Measurements from ENCODE around the gene ENG.
A peak's percentile ranks its signal among the peaks of the same experiment; 100 is the strongest.
"Not testable (repeated sequence)": the region's sequence is repeated elsewhere in the genome, so short reads cannot be mapped to it uniquely, and the experiment has no call there.

ENG gene

DNA sequence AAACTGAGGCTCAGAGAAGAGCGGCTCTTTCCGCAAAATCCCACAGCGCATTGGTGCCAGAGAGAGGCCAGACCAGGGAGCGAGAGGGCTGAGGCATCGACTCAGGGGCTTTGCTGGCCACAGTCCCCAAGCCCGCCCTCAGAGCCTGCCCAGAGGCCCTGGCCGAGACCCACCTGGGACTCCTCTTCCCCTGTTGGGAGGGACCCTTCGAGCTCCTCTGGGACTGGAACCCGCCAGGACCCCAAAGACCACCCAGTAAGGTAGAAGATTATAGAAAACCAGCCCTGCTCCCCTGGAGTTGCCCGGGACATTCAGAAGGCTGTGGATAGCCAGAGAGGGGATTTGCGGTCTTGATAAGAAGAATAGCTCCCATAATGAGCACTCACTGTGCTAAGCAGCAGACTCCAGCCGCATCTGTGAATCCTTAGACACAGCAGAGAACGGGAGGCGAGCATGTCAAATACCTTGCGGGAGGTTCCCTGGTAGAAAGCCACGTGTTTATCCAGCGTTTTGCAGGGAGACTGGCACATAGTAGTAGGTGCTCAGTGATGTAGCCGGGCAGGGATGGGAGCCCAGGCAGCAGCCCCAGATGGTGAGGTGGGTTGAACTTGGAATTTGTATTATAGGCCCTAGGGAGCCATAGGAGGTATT, 23.7 kb upstream of the ENG start:
- DNase-seq: no peak

DNA sequence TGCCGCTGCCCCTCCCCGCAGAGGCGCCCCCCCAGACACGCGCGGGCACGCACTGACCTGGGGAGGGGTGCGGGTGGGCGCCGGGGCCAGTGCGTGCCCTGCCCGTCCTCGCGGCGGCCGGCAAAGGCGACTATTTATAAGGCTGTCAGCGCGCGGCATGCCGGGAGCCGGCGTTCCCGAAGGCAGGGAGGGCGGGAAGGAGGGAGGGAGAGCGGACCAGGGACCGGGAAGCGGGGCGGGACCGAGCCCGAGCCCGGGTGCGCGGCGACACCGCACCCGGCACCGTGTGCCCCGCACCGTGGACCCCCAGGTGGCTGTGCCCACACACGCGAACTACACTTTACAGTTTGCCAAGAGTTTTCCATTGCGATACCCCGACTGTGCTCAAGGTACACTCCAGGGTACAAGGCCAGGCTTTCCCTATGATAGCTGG, 23.1 kb upstream of the ENG start, which contains the start of gene AK1:
Gene AK1 (minus strand): TSS at position 110 of the 433 bp plus-strand sequence. CDS start 3,058 bp downstream, outside the sequence.
- peak; percentile 59 for DNase-seq

DNA sequence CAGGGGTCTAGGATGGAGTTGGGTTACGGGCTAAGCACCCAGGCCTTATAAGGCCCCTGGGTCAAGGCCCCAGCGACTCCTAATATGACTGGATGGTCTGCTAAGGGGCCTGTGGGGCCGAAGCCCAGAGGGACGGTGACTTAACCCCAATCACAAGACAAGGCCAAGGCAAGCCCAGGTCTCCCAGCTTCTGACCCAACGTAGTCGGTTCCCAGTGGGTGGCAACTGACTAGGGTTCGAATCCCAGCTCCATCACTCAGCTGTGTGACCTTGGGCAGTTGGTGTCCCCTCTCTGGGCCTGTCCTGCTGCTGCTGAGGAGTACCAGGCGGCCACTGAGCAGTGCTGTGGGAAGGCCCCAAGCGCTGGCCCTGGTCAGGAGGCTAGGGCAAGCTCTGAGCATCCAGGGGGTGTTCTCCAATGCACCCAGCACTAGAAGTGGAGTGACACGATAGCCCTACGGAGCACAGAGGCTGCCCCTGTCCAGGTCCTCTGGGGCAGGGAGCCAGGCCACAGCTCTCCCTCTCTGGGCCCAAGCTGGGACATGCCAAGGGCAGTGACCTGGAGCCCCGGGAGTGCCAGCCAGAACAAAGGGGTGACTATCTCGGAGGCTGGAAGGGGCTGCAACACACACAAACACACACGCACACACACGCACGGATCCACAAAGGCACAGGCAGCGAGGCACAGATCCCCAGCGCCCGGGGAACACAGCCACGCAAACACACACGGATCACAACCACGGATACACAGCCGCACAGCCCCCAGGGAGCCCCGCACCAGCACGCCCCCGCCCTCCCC, 22.5 kb upstream of the ENG start:
- DNase-seq: no peak

DNA sequence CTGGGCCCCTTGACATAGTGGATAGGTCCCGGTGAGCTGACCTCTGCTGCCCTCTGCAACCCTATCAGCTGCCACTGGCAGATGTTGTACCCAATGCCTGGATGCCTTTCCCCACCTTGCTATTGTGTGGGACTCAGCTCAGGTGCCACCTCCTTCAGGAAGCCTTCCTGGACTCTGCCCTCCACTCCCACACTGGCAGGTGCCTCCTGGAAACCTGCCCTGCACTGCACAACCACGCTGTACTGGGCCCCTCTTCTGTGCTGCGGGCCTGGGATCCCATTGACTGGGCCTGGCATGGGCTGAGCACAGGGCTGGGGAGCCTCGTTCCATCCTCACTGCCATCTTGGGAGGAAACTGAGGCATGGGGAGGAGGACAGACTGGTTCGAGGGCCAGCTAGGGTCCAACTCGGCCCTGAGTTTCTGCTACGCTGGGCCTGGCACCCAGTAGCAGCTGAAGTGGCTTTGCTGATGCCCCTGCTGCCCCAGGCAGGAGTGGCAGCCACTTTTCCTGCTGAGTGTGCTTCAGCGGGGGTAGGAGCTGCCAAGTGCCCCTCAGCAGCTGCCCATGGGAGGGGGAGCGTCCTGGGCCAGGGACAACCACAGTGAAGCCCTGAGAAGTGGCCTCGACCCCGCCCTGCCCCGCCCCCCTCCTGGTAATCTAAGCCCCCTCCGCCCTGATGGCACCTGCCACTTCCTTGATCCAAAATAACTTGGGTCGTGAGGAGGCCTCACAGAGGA, 21.7 kb upstream of the ENG start:
- no peak for DNase-seq

DNA sequence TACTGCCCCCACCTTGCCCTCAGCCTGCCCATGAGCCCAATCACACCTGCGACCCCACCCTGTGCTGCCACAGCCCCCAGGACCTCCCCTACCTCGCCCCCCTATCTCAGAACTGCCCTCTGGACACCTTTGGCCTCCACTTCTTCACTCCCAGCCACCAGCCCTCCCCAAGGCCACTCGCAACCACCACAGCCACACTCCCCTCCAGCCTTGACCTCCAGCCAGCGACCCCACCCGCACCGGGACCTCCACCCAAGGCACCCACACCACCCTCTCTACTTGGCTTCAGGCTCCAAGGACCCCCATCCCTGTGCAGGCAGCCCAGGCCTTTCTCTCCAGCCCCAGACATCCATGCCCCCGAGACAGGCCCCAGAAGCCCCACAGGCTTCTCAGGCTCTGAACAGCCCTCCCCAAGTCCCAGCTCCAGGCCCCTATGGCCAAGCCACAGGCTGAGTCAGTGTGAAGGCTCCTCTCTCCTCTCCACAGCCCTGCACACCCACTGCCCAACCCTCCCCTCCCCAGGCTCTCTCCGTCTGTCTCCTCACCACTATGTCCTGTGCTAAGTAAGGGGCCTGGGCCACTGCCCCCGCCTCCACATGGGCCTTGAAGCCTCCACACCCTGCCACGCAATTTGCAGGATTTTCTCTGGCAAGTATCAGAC, 21.0 kb upstream of the ENG start:
- no peak for DNase-seq

DNA sequence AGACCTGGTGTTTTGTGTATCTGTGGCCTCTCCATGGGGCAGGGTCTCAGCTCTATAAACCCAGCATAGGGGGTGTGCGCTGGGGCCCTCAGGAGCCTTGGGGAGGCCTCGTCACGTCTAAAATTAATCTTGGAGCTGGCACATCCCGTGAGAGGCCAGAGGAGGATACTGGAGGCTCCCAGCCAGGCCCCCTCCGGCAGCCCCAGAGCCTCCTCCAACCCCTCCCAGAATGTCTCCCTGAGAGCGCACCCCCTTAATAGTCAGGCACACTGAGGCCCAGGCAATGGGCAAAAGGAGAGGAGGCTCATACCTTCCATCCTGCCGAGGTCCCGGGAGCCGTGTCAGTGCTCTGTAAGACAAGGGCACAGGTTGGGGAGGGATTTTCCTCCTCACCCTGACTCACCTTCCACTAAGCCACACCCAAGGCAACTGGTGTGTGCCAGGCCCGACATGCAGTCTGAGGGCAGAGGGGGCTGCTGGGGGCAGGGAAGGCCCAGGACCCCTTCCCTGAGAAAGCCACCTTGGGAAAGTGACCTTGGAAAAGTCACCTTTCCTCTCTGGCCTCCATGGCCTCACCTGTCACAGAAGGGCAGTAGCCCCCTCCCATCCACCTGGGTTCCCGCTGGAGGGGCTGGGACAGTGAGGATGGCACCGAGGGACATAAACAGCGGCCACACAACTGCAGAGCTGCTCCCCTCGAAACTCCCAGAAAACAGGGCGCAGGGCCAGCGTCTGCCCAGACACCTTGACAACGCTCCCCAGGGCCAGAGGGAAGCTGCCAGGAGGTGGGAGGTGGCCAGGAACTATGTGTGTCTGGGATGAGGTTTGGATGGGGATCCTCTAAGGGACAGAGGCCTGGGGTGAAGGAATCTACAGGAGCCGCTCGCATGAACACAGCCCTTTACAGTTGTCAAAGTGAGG, 20.1 kb upstream of the ENG start:
- DNase-seq: no peak

DNA sequence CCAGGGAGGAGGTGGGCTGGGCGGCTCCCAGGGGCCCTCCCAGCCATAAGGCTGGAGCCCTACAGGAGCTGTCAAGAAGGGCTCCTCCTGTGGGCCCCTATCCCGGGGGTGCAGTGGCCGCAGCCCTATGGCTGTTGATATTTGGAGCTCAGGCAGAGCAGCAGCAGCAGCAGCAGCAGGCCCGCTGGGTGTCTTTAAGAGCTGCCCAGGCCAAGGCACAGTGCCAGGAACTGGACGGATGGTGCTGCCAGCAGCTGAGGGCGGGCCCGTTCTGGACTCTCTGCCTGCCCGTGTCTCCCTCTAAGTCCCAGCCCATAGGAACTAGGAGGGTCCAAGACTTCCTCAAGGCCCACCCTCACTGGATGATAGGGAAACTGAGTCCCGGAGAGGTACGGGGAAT, 19.4 kb upstream of the ENG start:
- no peak for DNase-seq

DNA sequence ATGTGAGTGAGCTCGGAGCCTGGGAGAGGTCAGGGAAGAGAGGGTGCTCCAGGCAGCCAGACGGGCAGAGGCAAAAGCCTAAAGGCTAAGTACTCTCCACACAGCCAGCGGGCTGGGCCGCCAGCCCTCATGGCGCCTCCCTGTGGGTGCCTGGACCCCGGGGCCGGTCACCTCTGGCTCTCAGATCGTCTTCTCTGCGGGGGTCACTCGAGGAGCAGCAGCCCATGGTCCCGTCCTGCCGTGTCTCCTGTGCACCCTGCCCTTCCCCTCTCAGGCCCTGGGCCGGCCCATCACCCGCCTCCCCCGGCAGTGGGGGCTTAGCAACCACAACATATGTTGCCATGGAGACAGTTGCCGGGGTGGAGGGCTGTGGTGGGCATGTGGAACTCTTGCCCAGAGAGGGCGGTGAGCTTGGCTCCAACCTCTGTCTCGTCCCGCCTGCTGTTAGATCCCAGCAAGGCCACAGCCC, 18.8 kb upstream of the ENG start:
- DNase-seq: no peak

DNA sequence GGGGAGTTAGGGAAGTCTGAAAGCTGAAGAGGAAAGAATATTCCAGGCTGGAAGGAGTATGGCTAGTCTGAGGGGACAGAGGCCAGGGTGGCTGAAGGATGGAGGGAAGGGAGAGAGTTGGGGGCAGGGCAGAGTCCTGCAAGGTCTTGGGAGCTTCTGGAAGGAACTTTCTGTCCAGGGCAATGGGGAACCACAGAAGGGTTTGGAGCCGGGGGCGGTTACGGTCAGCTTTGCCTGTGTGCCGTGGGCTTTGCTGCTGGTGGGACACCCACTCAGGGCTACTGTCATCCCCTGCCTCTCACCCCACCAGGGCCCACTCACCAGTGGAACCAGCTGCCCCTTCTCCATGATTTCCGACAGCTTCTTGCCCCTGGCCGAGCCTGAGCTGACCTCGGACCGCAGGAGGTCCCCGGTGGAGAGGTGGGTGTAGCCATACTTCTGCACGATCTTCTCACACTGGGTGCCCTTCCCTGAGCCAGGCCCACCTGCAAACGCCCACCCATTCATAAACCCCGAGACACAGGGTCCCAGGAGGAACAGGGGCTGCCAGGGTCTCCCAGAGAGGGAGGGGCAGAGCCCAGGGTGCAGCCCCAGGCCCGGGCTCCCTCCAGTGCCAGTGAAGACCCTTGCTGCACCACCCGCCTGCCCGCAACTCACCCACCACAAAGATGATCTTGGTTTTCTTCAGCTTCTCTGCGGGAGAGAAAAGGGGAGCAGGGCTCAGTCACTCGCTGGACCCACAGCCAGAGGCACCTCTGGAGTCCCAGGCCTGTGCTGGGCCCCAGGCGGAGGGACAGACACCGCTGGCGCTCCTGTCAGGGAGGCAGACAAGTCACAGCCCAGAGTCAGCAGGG, 18.1 kb upstream of the ENG start:
- DNase-seq: no peak

DNA sequence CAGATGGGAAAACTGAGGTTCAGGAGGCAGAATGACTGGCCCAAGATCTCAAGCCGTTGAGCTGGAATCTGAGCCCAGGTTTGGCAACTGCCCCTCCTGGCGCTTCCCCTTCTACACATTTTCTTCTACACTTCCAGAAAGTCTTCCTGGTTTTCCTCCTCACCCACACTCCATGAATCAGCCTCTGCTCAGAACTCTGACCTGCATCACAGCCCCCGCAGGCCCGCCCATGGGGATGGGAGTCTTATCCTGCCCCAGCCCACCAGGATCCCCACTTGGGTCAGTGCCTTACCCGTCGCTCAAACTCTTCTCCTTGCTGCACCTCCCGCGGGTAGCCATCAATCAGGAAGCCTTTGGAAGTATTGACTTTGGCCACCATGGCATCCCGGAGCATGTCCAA, 17.1 kb upstream of the ENG start:
- DNase-seq: no peak

DNA sequence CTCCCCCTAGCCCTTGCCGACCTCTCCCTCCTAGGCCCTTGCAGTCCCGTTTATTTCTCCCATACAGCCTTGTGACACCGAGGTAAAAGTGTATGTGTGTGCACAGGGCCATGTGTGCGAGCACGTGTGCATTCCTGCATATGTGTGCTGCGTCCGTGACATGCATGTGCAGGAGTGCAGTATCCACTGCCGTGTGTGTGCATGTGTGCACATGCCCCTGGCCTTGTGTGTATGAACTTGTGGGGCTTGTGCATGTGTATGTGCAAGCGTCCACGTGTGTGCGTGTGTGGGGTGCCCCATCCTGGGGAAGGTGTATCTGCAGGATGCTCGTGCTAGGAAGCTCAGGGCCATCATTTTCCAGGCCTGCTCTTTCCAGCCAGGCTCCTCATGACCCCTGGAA, 16.4 kb upstream of the ENG start:
- DNase-seq: no peak

DNA sequence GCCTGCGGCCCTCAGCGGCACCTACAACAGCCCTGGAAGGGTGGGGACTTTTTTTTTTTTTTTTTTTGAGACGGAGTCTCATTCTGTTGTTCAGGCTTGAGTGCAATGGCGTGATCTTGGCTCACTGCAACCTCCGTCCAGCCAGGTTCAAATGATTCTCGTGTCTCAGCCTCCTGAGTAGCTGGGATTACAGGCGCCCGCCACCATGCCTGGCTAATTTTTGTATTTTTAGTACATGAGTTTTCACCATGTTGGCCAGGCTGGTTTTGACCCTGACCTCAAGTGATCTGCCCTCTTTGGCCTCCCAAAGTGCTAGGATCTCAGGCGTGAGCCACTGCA, 15.7 kb upstream of the ENG start:
- not testable (repeated sequence) for DNase-seq

DNA sequence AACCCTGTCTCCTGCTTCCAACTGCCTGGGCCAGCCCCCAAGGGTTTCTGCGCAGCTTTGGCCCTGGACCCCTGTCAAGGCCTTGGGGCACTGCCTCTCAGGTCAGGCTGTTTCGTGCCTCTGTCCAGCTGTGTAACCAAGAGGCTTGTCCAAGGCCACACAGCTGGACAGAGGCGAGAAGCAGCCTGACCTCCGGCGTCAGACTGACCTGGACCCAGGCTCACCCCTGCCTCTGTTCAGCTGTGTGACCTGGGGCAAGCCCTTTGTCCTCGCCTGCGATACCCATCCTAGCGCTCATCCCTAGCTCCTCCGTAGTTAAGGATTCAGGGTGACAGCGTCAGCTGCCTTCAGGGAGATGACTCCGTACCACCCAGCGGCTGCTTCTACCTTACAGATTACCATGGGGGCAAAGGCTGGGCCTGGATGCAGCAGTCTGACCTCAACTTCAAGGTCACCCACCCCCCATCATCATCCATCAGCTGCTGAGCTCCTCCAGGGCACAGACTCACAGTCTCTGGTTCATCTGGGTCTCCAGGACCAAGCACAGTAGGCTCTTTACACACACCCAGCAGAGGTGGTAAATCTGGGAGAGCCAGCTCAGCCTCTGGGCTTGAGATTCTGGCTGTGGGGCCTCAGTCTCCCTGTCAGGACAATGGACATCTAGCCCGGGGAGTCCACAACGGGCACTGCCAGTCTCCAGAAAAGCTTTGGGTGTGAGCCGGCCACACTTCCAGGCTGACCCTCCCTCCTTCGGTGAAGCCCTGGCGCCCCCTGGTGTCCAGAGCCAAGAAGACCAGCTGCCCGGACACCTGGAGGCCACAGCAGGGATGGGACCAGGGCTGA, 15.1 kb upstream of the ENG start:
- peak; percentile 36 for DNase-seq

DNA sequence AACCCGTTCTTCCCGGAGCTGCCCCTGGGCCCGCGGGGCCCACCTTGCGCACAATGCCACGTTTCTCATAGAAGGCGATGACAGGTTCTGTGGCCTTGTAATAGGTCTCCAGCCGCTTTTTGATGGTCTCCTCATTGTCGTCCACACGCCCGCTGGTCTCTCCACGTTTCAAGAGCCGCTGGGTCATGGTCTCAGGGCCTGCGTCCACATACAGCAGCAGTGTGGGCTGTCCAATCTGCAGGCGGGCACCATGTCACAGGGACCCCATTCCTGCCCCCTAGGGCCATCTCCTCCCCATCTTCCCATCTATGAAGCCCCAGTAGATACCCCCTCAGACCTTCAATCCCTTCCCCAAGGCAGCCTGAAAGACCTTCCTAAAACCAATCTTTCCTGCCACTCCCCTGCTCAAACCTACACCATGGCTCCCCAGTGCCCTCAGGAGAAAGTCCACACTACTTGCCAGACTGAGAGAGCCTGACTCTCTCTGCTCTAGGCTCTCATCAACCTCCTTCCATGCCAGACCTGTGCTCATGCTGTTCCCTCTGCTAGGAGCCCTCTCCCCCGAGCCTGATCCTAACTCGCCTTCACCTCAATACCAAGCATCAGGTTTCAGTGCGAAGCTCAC, 13.9 kb upstream of the ENG start:
- no peak for DNase-seq

DNA sequence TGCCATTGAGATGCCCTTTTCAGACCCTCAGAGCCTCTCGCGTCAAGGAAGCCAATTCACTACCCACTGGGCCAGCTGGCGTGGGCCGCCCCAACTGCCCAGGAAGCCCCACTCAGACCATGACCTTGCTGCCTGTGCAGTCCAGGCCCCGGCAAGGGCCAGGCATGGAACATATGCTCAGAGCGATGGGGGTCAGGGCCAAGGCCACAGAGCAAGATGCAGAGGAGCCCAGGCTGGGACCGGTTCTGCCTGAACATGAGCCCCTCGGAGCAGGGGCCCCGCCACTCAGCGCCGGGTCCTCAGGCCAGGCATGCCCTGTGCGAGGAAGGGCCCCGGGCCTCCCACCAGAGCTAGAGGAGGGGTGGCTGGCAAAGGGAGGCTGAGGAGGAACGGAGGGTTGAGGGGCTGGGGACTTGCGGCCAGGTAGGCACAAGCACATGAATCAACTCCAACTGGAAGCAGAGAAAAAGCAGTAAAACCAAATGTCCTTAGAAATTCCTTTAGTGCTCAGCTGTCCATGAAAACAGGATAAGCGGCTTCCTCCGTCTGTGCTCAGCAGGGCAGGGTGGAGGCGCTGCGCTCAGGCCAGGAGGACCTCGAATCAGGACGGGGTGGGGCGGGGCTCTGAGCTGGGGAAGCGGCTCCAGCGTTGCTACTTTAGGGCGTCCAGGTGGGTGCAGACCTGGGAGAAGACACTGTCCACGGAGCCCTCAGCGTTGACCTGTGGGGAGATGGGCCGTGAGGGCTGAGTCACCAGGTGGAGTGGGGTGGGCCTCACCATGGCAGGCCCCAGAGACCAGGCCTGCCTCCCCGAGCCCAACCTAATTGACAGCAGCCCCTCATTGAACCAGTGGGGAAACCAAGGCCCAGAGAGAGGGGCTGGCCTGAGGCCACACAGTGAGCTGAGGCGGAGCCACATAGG, 13.2 kb upstream of the ENG start:
- no peak for DNase-seq

DNA sequence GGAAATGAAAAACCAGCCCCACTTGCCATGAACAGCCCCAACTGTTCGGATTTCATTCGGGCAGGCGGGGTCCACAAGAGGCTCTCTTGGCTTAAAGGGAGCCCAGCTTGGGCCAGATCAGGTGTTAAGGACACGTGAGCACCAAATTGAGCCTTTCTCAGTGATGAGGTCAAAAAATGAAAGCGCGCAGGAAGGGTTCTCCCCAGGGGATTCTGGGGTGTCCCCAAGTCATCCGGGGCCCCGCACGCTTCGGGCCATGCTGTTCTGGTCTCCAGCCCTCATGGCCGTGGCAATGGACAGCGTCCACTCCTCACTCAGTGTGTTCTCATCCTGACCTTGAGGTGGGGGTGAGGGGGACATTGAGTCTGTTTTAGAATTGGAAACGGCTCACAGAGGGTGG, 12.1 kb upstream of the ENG start:
- DNase-seq: no peak

DNA sequence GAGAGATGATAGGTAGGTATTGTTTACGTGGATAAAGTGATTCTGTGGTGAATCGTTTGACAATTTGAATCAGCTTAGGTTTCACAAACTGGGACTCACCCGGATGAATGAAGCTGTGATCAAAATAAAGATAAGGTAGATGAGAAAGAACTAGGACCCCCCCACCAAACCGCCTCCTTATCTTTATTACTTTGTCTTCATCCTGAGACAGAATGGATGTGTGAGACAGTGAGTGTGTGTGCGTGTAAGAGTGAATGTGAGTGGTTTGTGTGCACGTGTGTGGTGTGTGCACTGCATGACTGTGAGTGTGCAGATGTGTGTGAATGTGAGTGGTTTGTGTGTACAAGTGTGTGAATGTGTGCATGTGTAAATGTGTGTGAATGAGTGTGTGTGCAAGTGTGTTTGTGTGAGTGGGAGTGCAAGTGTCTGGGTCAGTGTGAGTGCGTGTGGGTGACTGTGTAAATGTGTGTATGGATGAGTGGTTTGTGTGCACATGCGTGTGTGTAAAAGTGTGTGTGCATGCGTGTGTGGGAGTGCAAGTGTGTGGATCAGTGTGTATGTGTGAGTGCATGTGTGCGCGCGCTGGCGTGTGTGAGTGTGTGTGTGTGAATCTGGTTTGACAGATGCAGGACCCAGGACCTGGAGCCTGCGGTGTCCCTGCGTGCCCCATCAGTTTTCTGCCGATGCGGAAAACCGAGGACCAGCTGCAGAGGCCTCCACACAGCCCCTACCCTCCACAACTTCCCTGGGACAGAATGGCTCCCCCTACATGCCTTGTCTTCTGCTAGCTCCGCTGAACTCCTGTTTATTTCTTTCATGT, 11.4 kb upstream of the ENG start:
- DNase-seq: no peak

DNA sequence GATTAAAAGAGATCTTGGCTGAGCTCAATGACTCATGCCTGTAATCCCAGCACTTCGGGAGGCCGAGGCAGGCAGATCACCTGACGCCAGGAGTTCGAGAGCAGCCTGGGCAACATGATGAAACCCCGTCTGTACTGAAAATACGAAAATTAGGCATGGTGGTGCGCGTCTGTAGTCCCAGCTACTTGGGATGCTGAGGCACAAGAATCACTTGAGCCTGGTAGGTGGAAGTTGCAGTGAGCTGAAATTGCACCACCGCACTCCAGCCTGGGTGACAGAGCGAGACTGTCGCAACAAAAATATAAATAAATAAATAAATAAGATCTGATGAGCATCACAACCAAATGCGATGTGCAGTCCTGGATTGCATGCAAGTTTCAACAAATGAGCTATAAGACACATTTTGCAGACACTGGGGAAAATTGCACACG, 8.7 kb upstream of the ENG start:
- DNase-seq: no peak

Measured in NCI-H1048 (cell line).